HG02678 (cell line): ENCODE results near the gene ZNF106.

ENCODE experiments used
- ATAC-seq: cut with Tn5 transposase; IDR thresholded peaks from one replicate; pipeline ENCODE4 v1.9.1; 2021; ENCODE audit warnings: mild to moderate bottlenecking, moderate library complexity; ENCODE audit not compliant: unreplicated experiment

ZNF106 gene

DNA sequence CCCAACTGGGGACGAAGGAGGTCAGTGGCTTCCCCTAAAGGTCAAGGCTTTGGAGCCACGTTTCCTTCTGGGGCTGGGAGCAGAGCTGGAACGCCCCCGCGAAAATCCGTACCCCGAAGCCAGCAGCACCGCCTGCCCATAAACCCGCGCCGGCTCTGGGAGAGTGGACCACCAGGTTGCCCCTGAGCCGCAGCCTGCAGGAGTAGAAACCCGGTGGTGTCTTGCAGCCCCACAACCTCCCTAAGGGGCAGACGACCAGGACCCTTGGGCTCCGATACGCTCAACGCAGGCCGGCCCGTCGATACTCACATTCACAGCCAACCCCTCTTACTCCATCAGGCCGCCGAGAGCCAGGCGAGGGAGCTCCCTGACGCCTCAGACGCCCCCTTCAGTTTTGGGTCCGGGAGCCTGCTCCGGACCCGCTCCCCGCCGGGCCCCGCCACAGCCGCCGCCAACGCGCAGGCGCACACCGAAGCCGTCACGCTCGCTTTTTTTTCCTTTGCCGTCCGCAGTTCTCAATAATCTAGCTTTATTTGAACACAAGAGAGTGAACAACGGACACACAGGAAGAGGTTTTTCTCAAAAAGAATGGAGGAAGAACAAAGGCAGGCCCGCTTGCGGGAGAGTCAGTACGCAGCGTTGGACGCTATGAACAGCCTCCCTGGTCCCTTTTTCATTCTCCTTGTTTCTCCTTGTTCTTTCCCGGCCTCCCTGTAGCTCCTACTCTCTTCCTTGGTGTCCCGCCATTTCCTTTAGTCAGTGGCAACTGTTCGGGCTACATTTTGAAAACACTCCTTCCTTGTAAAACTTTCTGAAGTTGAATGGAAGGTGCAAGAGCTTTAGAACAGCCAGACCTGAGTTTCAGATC, at the start of gene ZNF106:
Gene ZNF106, minus strand, starts transcription at position 471 of the 868 bp plus-strand sequence. CDS start 18,852 bp downstream, outside the sequence.
- peak; percentile 52 for ATAC-seq

DNA sequence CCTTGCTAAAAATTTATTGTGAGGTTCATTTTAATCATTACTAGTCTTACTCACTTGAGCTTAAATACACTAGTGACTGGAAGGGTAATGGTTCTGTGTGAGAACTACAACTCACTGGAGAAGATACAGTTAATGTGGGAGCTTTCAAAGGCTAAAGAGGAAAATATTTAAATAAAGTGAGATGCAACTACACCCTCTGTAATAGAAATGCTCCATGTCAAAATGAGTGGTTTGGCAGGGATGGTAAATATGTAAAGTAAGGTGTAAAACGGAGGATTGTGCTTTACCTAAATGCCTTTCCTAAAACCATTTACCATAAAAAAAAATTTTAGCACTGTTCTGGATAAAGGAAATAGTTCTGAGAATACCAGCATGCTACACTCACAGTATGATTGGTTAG, 42.3 kb upstream of the ZNF106 start:
- no peak for ATAC-seq

DNA sequence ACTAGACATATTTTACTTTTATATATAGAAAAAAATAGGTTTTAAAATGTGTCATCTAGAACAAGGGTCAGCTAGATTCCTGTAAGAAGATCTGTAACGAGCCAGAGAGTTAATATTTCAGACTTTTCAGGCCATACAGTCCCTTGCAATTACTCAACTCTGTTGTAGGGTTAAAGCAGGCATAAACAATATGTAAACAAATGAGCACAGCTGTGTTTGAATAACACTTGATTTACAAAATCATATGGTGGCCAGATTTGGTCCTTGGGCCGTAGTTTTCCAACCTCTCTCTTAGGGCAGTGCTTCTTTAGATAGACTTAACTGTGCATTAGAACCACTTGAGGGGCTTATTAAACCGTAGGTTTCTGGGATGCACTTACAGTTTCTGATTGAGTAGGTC, 38.0 kb upstream of the ZNF106 start:
- no peak for ATAC-seq

DNA sequence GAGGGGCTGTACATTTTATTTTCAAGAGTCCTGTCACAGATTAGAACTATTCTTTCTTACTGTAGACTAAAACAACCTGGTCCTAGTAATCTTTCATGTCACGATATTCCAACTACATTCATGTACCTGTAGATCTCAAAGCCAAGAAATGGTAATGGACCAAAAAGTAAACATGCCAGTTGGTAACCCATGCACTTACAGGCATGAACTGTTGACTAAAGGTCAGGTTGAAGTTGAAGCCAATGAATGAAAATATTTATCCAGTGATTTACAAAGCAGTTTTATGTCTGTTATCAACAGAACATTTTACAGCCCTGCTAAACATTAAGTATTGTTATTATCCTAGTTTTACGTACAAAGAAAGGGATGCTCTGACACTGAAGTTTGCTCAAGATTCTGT, 32.4 kb upstream of the ZNF106 start:
- ATAC-seq, result no peak

DNA sequence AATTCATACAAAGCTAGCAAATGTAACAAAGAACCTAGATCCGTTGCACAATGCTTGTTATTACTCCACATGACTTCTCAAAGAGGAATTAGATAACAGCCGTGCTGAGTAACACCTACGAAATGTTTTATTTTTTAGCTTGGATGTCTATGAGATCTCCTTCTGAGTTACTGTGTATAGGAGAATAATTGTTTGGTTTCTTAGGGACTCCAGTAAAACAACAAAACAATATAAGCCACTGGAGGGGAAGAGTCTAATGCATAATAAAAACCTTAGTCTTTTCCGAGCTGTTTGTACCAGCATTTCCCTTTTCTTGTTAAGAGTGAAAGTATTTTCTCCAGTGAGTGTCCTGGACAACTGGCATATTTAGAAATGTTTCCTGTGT, 20.1 kb upstream of the ZNF106 start:
- ATAC-seq, result no peak

DNA sequence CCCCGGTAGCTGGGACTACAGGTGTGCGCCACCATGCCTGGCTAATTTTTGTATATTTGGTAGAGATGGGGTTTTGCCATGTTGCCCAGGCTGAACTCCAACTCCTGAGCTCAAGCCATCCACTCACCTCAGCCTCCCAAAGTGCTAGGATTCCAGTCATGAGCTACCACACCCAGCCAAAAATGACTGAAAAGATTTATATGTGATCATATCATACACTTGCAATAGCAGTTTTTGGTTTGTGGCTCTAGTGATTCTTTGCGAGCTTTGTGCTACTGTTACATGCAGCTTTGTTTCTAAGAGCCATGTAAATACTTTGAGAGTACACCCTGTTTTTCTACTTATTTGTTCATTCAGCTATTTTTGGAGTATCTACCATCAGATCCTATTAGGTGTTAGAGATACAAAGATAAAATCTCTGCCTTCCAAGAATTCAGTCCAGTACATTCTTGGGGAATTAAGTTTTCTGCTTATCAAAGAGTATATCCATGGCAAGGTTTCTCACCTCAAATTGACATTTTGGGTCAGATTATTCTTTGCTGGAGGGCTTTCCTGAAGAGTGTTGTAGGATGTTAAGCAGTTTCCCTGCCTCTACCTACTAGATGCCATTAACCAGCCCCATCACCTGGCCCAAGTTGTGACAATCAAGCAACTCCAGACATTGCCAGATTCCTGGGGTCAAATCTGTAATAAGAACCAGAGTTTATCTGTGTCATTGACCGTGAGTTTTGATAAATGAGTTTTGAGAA, 19.5 kb upstream of the ZNF106 start:
- ATAC-seq, result no peak

DNA sequence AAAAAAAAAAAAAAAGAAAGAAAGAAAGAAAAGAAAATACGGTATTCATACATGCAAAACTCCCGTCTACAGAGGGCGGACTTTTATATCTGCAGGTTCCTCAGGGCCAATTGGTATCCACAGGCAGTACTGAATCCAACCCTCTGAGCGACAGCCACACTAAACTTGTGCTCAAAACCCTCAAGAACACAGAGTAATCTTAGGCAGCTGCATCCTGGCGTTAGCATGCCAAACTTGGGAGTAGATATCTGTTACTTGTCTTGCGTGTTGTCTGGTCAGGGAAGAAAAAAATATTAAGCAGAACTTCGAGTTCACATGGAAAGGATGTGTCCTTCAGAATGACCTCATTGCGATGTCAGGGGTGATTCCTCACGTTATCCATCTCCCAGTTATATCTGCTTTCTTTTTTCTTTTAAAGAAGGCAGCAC, 17.3 kb upstream of the ZNF106 start:
- ATAC-seq, result no peak

DNA sequence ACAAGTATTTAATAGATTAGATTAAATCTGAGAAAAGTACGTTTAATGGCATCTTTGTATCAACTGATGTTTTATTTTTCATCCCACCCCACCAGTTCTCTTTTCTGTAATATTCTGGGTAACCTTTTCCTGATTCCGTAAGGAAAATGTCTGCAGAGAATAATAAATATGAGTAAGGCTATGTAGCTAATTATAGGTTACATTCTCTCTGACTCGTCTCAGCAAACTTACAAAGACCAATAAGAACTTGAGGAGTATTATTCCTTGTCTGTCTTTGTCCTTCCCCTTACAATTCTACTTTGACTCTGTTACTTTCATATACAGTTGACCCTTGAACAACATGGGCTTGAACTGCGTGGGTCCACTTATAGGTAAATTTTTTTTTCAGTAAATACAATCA, 16.6 kb upstream of the ZNF106 start:
- ATAC-seq, result no peak

DNA sequence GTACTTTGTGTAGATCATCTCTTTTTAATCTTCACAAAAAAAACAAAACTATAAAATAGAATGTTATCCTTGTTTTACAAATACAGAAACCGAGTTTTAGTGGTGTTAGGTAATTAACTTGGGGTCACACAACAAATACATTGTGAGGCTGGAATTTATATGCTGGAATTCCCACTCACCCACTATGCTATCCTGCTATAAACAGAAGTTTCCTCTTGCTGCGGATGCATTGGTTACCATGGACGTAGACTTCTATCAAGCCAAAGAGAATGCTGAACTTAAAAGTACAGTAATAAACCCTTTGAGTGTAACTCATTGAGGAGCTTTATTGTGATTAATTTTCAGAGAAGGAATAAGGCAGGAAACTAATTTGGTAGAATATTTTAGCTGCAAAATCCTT, 13.7 kb upstream of the ZNF106 start:
- ATAC-seq, result peak; percentile 14

DNA sequence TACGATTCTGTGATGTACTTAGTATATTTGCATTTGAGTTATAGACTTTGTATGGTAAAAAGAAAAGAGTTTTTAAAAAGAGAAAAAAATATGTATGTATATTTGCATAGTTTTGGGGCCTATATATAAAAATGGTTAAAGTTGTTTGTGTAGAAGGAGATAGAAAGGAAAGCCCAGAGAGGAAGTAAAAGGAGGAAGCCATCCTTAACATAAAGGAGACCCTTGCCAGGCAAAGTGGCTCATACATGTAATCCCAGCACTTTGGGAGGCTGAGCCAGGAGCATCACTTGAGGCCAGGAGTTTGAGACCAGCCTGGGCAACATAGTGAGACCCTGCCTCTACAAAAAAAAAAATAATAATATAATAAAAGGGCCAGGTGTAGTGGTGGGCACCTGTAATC, 12.9 kb upstream of the ZNF106 start:
- ATAC-seq, result no peak

DNA sequence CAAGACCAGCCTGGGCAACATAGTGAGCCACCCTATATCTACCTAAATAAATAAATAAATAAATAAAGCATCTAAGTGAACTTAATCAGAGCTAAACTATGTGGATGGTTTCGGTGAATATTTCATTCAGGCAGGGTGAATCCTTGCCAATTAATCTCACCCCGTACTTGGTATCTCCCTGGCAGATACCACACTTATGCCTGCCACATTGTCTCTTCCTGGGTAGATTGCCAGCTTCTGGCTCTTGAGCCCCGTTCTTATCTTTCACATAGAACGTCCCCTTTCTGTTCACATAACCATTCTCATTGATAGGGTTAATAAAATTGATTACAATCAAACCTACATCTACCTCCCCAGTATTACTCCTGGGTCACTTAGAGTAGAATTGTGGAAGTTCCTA, 11.5 kb upstream of the ZNF106 start:
- no peak for ATAC-seq

DNA sequence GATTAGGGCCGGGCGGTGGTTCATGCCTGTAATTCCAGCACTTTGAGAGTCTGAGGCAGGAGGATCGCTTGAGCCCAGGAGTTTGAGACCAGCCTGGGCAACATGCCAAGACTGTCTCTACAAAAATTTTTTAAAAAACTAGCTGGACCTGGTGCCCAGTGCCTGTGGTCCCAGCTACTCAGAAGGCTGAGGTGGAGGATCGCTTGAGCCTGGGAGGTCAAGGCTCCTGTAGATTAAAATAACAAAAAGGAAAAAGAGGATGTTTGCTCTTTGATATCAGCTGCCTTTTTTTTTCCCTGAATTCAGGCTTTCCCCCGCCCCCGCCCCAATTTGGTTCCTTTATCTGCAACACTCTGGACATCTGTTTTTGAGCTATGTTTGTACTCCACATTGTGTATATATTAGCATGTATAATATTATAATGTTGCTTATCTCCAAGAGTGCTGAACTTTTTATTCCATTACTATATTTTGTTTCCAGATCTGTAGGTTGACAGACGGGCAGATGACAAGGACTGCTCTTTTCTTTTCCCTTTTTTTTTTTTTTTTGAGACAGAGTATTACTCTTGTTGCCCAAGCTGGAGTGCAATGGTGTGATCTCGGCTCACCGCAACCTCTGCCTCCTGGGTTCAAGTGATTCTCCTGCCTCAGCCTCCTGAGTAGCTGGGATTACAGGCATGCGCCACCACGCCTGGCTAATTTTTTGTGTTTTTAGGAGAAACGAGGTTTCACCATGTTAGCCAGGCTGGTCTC, 9.1 kb upstream of the ZNF106 start:
- no peak for ATAC-seq

DNA sequence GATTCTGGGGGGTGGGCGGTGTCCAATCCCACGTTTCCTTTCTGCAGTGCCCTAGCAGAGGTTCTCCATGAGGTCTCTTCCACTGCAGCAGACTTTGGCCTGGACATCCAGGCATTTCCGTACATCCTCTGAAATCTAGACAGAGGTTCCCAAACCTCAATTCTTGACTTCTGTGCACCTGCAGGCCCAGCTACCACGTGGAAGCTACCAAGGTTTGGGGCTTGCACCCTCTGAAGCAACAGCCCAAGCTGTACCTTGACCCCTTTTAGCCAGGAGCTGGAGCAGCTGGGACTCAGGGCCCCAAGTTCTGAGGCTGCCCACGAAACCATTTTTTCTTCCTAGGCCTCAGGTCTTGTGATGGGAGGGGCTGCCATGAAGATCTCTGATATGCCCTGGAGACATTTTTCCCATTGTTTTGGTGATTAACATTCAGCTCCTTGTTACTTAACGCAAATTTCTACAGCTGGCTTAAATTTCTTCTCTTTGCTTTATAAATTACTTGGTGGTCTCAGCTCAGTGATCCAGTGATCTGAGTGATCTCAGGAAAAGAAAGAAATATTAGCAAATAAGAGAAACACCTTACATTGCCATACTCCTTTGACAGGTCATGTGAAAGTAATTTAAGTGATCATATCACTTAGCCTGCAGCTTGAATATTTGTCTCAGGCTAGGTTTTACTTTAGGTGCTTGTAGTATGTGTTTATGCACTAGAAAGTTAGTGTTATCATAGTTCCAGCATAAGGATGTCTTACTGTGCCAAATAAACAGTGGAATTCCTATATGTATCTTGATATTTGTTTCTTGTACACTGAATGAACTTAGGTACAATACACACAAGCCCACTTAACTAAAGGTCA, 7.5 kb upstream of the ZNF106 start:
- no peak for ATAC-seq

DNA sequence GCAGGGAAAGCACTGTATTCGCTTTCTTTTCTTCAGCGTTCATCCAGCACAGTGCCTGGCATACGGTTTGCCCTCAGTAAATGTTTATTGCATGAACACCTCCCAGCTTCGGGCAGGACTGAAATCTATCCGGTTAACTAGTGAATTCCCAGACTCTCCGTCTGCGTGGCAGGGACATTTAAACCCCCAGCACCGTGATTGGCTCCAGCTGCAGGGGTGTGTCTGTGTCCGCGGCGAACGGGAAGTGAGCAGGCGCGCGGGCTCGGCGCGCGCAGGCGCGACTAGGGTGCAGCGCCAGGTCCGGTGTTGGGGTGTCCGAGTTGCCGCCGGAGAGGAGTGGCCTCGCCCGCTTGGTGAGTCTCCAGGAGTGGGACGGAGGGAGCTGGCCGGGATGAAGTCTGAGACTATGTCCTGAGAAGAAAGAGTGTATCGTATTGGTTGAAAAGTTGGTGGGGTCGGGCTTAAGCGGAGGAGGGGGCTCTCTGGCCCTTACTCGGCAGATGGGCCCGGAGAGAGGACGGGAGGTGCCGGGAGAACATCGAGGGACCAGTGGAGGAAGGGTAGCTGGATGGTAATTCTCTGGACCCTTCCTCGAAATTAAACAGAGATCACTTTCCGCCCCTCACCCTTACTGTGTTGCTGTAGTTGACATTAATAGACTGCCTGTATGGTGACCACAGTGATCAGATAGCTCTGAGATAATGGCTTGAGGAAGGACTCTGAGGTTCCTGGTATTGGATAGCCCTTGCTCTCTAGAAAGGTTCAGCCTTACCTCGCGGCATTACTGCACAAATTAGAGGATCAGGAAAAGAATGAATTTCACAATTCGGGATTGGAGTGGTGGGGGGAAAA, 4.6 kb upstream of the ZNF106 start, which contains the start of gene SNAP23:
Gene SNAP23, plus strand, starts transcription at position 274 of the 852 bp plus-strand sequence. CDS start 16,213 bp downstream, outside the sequence.
- ATAC-seq, result peak; percentile 87

DNA sequence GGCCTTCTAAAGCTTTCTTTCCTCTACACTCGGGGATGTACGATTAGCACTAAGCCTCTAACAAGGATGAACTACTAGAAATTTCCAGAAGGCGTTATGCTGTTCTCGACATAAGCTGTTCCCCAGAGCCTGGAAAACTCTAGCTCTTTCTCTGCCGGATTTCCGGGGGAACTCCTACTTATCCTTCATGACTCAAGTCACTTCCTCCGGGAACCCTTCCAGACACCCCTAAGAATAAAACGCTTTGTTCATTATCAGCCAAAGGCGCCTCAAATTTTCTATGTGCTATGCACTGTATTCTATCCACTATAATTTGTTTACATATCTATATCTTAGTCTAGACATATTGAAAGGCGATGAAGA, 4.0 kb upstream of the ZNF106 start:
- peak; percentile 10 for ATAC-seq

DNA sequence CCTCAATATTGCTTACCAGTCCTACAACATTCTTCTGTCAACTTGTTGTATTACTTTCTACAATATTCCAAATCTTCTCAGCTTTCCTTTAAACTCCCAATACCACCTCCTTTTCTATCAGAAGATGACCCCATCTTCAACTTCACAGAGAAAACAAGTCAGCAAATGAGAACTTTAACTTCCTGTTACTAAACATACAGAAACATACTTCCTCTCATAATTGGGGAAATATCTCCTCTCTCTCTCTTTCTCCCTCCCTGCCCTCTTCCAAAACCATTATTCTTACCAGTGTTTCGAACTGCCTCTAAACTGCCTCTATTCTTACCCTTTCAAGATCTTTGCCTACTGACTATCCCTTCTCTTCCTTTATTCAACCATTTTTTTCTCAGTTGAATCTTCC, 2.7 kb upstream of the ZNF106 start:
- no peak for ATAC-seq

DNA sequence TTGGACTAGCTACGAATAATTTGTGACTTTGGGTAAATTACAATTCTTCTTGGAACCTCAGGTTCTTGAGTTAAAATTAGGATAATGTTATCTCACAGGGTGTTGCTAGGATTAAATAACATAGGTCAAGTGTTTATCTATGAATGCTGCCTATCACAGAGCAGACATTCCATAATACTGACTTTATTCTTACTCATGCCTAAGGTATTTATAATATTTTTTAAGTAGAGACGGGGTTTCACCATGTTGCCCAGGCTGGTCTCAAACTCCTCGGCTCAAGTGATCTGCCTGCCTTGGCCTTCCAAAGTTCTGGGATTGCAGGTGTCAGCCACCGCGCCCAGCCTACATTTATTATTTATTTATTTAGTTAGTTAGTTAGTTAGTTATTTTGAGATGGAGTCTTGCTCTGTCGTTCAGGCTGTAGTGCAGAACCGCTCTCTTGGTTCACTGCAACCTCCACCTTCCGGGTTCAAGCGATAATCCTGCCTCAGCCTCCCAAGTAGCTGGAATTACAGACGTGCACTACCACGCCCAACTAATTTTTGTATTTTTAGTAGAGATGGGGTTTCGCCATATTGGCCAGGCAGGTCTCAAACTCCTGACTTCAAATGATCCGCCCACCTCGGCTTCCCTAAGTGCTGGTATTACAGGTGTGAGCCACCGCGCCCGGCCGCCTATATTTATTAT, 741 bp upstream of the ZNF106 start:
- ATAC-seq, result no peak

DNA sequence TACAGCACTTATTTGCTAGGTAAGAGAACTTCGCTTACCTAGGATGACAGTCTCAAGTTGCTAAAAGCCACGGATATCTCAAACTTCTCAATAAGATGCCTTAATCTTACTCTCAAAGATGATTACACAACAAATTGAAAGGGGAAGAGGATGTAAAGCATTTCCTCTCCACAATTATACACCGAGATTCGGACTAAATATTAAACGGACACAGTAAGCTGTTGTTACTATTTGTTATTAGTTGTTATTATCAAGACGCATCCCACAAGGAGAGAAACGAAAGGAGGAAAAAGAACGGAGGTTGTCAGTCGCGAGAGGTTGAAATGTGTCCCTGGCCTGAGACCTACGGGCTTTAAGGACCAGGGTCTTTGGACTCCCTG, 660 bp downstream of the ZNF106 start:
- ATAC-seq, result no peak

DNA sequence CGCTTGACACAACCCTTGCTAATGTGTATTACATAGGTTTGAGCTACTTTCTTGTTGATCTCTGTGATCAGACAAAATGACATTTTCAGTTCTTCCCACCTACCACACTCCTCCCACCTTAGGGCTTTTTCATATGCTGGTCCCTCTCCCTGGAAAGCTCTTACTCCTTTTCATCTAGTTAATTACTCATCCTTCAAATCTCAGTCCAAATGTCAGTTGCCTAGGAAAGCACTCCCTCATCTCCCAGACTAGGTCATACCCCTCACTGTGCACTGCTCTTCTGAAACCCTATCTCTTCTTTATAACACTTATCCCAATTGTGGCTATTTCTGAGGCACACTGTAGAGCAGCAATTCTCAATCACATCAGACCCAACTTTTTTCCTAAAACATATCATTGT, 7.3 kb downstream of the ZNF106 start:
- ATAC-seq, result no peak
